ENCODE measurements around the gene HERC6.
A peak's percentile ranks its signal among the peaks of the same experiment; 100 is the strongest.
"Not testable (repeated sequence)": the region's sequence is repeated elsewhere in the genome, so short reads cannot be mapped to it uniquely, and the experiment has no call there.

Gene HERC6

GRCh38 chr4:88448211-88448765 lies 69.6 kb downstream of the HERC6 start:
- not testable (repeated sequence) for DNase-seq

GRCh38 chr4:88448889-88449288 lies 70.2 kb downstream of the HERC6 start:
- no peak for DNase-seq

- DNase-seq, result no peak
Observed at GRCh38 chr4:88449290-88449689, 70.6 kb downstream of the HERC6 start.

- no peak for DNase-seq
Observed at GRCh38 chr4:88451205-88451604, 72.6 kb downstream of the HERC6 start.

GRCh38 chr4:88452912-88453311 lies 74.3 kb downstream of the HERC6 start:
- no peak for DNase-seq

GRCh38 chr4:88456670-88457306 lies 78.1 kb downstream of the HERC6 start, which contains the start of gene HERC5:
HERC5 (plus strand) TSS chr4:88457119; CDS start chr4:88457270, 151 bp downstream.
- DNase-seq, result peak; percentile 64

- DNase-seq, result no peak
Observed at GRCh38 chr4:88457307-88458103, 78.9 kb downstream of the HERC6 start.

- DNase-seq, result no peak
Observed at GRCh38 chr4:88458104-88458740, 79.6 kb downstream of the HERC6 start.

GRCh38 chr4:88465653-88466192 lies 87.1 kb downstream of the HERC6 start:
- no peak for DNase-seq

GRCh38 chr4:88467392-88467791 lies 88.7 kb downstream of the HERC6 start:
- DNase-seq, result no peak

GRCh38 chr4:88477229-88477860 lies 98.7 kb downstream of the HERC6 start:
- DNase-seq, result no peak

- DNase-seq, result no peak
Observed at GRCh38 chr4:88478247-88478646, 99.6 kb downstream of the HERC6 start.

- DNase-seq, result no peak
Observed at GRCh38 chr4:88481537-88481936, 102.9 kb downstream of the HERC6 start.

GRCh38 chr4:88489100-88489761 lies 110.6 kb downstream of the HERC6 start:
- no peak for DNase-seq

All from NCI-H526 treated with DMSO at 0.1 percent for 48 hours (cell line).